K562 (cell line): ENCODE measurements around the gene BNC1. TPM values are rescaled to one million over a fixed set of nuclear protein-coding genes. Genes with fewer than 3 reads are reported as not detected.

Experiments
- ATAC-seq: fragments of 200-7000 bp; cut with Tn5 transposase; 3 replicates; pipeline ENCODE4 v1.9.1; 2020; ENCODE audit warnings: moderate library complexity
- BruUV-seq: library from RNA; stranded (reverse); fragments of 400-500 nt; replicated peaks from 2 replicates; lab custom pipeline; 2021; lab: Mats Ljungman, UMichigan
- CTCF ChIA-PET: fragments of 300-600 bp; formaldehyde crosslinking; extraction: SDS; loops from one replicate; lab custom pipeline; 2021; ENCODE audit warnings: low intra/inter-chr PET ratio; lab: Yijun Ruan, JAX
- POLR2A ChIA-PET: fragments of 300-600, 350-650 bp; sonication (Branson Sonifier 250); formaldehyde crosslinking; extraction: SDS; loops from one replicate; lab custom pipeline; 2021; ENCODE audit warnings: antibody characterized with exemption, inconsistent platforms; lab: Yijun Ruan, JAX
- DNase-seq, 4 experiments: peaks; one replicate each; pipeline versions ENCODE4 v3.0.0 to v3.0.0-alpha.2; 2011 to 2018; ENCODE audit warnings: low spot score in 3 of 4, mixed read lengths in 3 of 4; ENCODE audit errors: extremely low read depth in 1 of 4
- FAIRE-seq: peaks from 2 replicates; lab custom pipeline; 2011; peaks lifted over from hg19 to GRCh38; lab: Jason Lieb, UNC
- H2AFZ ChIP-seq: 2 replicates; pipeline ENCODE4 v1.6.0; 2011; ENCODE audit warnings: low read depth, low read length, control low read depth, inconsistent platforms
- H3K27ac ChIP-seq: fragments of 200-600 bp; 3 replicates; pipeline ENCODE4 v1.8.0; 2011; ENCODE audit warnings: low read depth, mild to moderate bottlenecking, control low read depth, inconsistent platforms, low read length, moderate library complexity, mixed read lengths; ENCODE audit errors: extremely low read depth
- H3K27me3 ChIP-seq, 2 experiments: fragments of 300-600 bp in 1 of 2; 2 replicates in 1 of 2; 3 replicates in 1 of 2; pipeline versions ENCODE4 v1.6.0 to v1.8.0; 2011; ENCODE audit warnings: inconsistent platforms in 2 of 2, low read length in 2 of 2, mild to moderate bottlenecking in 1 of 2, mixed read lengths in 1 of 2, moderate library complexity in 1 of 2; ENCODE audit not compliant: control insufficient read depth in 2 of 2, insufficient read depth in 2 of 2
- H3K36me3 ChIP-seq: fragments of 300-600 bp; 3 replicates; pipeline ENCODE4 v1.8.0; 2011; ENCODE audit warnings: mild to moderate bottlenecking, low read length, inconsistent platforms; ENCODE audit not compliant: control insufficient read depth, insufficient read depth
- H3K4me1 ChIP-seq, 2 experiments: fragments of 200-600 bp in 1 of 2; replicated peaks in 1 of 2; 2 replicates in 1 of 2; 3 replicates in 1 of 2; pipeline versions ENCODE4 v1.5.1 to v1.8.0; 2011; ENCODE audit warnings: inconsistent platforms in 2 of 2, low read length in 2 of 2, mild to moderate bottlenecking in 1 of 2, mixed read lengths in 1 of 2, moderate library complexity in 1 of 2; ENCODE audit not compliant: control insufficient read depth in 2 of 2, insufficient read depth in 2 of 2
- H3K4me2 ChIP-seq: 2 replicates; pipeline ENCODE4 v1.6.1; 2011; ENCODE audit warnings: low read length, control low read depth, inconsistent platforms, mixed read lengths; ENCODE audit not compliant: insufficient read depth
- H3K4me3 ChIP-seq: fragments of 200-600 bp; sonication (generic), shearing (Covaris generic); 2 replicates; pipeline ENCODE4 v1.5.1; 2016; ENCODE audit warnings: control low read depth, inconsistent platforms
- H3K79me2 ChIP-seq: fragments of 200-600 bp; 3 replicates; pipeline ENCODE4 v1.8.0; 2011; ENCODE audit warnings: low read length, inconsistent platforms; ENCODE audit not compliant: control insufficient read depth, insufficient read depth
- H3K9ac ChIP-seq, 2 experiments: 2 replicates each; pipeline versions ENCODE4 v1.6.0 to v1.6.1; 2011; ENCODE audit warnings: low read depth in 2 of 2, low read length in 2 of 2, control low read depth in 1 of 2, inconsistent platforms in 1 of 2, mild to moderate bottlenecking in 1 of 2, mixed read lengths in 1 of 2; ENCODE audit not compliant: insufficient read depth in 1 of 2
- H3K9me1 ChIP-seq: one replicate; pipeline ENCODE4 v1.6.0; 2011; ENCODE audit warnings: inconsistent platforms, mild to moderate bottlenecking, low read length, moderate library complexity; ENCODE audit not compliant: control insufficient read depth, insufficient read depth
- H3K9me3 ChIP-seq: replicated peaks from 2 replicates; pipeline ENCODE4 v1.5.1; 2011; ENCODE audit warnings: low read depth, low read length, inconsistent platforms; ENCODE audit not compliant: control insufficient read depth, insufficient read depth
- H4K20me1 ChIP-seq: replicated peaks from 2 replicates; pipeline ENCODE4 v1.6.1; 2011; ENCODE audit warnings: low read length, inconsistent platforms, mixed read lengths; ENCODE audit not compliant: control insufficient read depth, insufficient read depth
- BRCA1 ChIP-seq, 2 experiments: fragments of 450-650 bp in 1 of 2; sonication (generic) in 1 of 2; formaldehyde crosslinking in 1 of 2; IDR thresholded peaks; 2 replicates each; pipeline versions ENCODE4 v1.5.0 to v1.6.1; 2017 to 2020; ENCODE audit warnings: mild to moderate bottlenecking in 1 of 2, missing genetic modification reagents in 1 of 2
- CBFA2T3 ChIP-seq: fragments of 450-650 bp; IDR thresholded peaks from 2 replicates; pipeline ENCODE4 v1.6.1; 2017
- ETV6 ChIP-seq, 3 experiments: fragments of 150-350 bp in 1 of 3; sonication (generic) in 1 of 3; formaldehyde crosslinking in 1 of 3; IDR thresholded peaks; 2 replicates each; pipeline versions ENCODE4 v1.6.1 to v1.8.0; 2014 to 2022; ENCODE audit warnings: borderline replicate concordance in 2 of 3, low read depth in 2 of 3, antibody characterized with exemption in 1 of 3, low read length in 1 of 3, mild to moderate bottlenecking in 1 of 3, missing genetic modification reagents in 1 of 3
- TCF3 ChIP-seq: sonication (generic); formaldehyde crosslinking; IDR thresholded peaks from 2 replicates; pipeline ENCODE4 v1.4.0; 2020; ENCODE audit warnings: mild to moderate bottlenecking, missing genetic modification reagents
- ZNF263 ChIP-seq: sonication (generic); formaldehyde crosslinking; IDR thresholded peaks from 2 replicates; pipeline ENCODE4 v1.8.0; 2022; ENCODE audit warnings: mild to moderate bottlenecking, missing genetic modification reagents, borderline replicate concordance
- ZNF3 ChIP-seq: fragments of 250-450 bp; sonication (Bioruptor Pico); IDR thresholded peaks from 2 replicates; pipeline ENCODE4 v1.5.0; 2021; ENCODE audit warnings: mild to moderate bottlenecking, moderate library complexity
- ZNF586 ChIP-seq: fragments of 450-650 bp; formaldehyde crosslinking; conservative IDR thresholded peaks from 2 replicates; pipeline ENCODE4 v1.4.0; 2020; ENCODE audit warnings: mild to moderate bottlenecking, moderate library complexity
- WGBS: fragments of 100-300 bp; shearing (Covaris generic); methylation state at CpG from one replicate; pipeline ENCODE4 v1.1.6; 2016; ENCODE audit warnings: low coverage, mixed read lengths; ENCODE audit not compliant: insufficient coverage; ENCODE audit errors: missing lambda C conversion rate; 5-methylcytosine and 5-hydroxymethylcytosine counted together
- in situ Hi-C: fragments of 300-500 bp; cut with MboI; formaldehyde crosslinking; loops from 4 replicates; pipeline ENCODE4 v1.15.0; 2018; ENCODE audit warnings: inconsistent platforms, mixed read lengths
- intact Hi-C: fragments of 100-400 bp; cut with micrococcal nuclease; formaldehyde crosslinking; loops from 2 replicates; pipeline ENCODE4 v1.14.2; 2022
- polyA plus RNA-seq, 8 experiments: library from polyadenylated mRNA; depleted of rRNA in 4 of 8; stranded (reverse) in 5 of 8; unstranded in 3 of 8; fragments of >200 nt; fragmentation: Nextera tagmentation in 2 of 8; fragmentation: Illumina TruSeq in 1 of 8; extraction: Ambion mirVana in 2 of 8; extraction: Trizol in 1 of 8; gene quantifications; 2 replicates each; pipeline versions ENCODE4 v1.2.1 to v1.2.3, GENCODE V29; 2011 to 2014; ENCODE audit warnings: inconsistent platforms in 1 of 8, missing spikeins in 1 of 8
- total RNA-seq, 7 experiments: library from RNA; depleted of rRNA in 6 of 7; stranded (reverse); fragments of >200 nt in 6 of 7; fragmentation: Illumina TruSeq in 2 of 7; extraction: Trizol in 2 of 7; gene quantifications; 2 replicates each; pipeline versions ENCODE4 v1.2.1 to v1.2.3, GENCODE V29; 2011 to 2021; ENCODE audit warnings: low replicate concordance in 1 of 7
- TF ChIP-seq, protein P1 (sequence below), 3 experiments: fragments of 200-800 bp in 1 of 3; sonication (Bioruptor generic) in 1 of 3; sonication (generic) in 1 of 3; formaldehyde crosslinking in 1 of 3; IDR thresholded peaks; 2 replicates each; pipeline versions ENCODE4 v1.6.1 to v1.8.0; 2016 to 2022; ENCODE audit warnings: mild to moderate bottlenecking in 2 of 3, missing compliant biosample characterization in 2 of 3, missing genetic modification characterization in 2 of 3, missing genetic modification reagents in 1 of 3
- TF ChIP-seq, protein P2 (sequence below): fragments of 250-450 bp; sonication (Bioruptor Pico); IDR thresholded peaks from 2 replicates; pipeline ENCODE4 v1.5.0; 2021
- TF ChIP-seq, protein P3 (sequence below), 2 experiments: IDR thresholded peaks in 1 of 2; conservative IDR thresholded peaks in 1 of 2; 2 replicates each; pipeline ENCODE4 v1.6.1; 2016; ENCODE audit warnings: low read depth in 2 of 2, mild to moderate bottlenecking in 1 of 2, missing compliant biosample characterization in 1 of 2, missing genetic modification characterization in 1 of 2, moderate library complexity in 1 of 2
- TF ChIP-seq, protein P4 (sequence below): fragments of 450-650 bp; IDR thresholded peaks from 2 replicates; pipeline ENCODE4 v1.7.1; 2018; ENCODE audit warnings: mild to moderate bottlenecking, low read depth; ENCODE audit not compliant: partially characterized antibody

Gene BNC1
- total and polyA plus RNA-seq, 9 of the 15 experiments (the other 6 are each of a cell fraction or from before 2014, with no cell fraction given) = not detected

DNA sequence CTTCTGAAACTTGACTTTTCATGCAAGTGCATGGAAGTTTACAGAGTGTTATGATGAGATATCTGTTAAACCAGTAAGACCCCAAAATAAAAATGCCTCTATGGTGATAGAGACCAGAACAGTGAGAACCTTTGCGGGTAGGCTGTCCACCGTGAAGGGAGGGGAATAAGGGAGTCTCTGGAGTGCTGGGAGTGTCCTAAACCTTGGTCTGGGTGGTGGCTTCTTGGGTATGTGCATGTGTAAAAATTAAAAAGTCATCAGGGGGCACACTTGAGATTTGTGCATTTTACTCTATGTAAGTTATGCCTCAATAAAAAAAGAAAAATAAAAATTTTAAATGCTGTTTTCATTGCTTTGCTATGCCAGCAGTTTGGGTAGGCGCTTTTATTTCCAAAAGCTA, 38.2 kb upstream of the BNC1 start:
- Histone ChIP-seq H2AFZ (no peak overlapping the region), H3K9ac (no peak overlapping the region), H3K9me3 (no peaks in the 10 kb centered on the region), H3K79me2 (no peaks in the 10 kb centered on the region), H3K4me3 (no peak overlapping the region), H3K9me1 (no peaks in the 10 kb centered on the region), H3K4me1 (no peaks in the 10 kb centered on the region), H3K27ac (no peak overlapping the region), H3K4me2 (no peak overlapping the region), H4K20me1 (no peaks in the 10 kb centered on the region), H3K27me3 (peaks cover 0 to 15% of the 10 kb centered on the region in 2 experiments; a peak in 2 of 5 replicates), H3K36me3 (no peaks in the 10 kb centered on the region)
- 0% methylated on average over 3 of the region's 3 CpGs for WGBS
- no TSS peak for BruUV-seq
- POLR2A ChIA-PET = interaction anchor here (0.6 to 0.7 kb wide), 2 partner anchors 220 to 484 kb away, joined by 3 read pairs; no protein-coding TSS in a partner anchor
- DNase-seq = no peak
- in situ Hi-C loops = no loop called here
- CTCF ChIA-PET = no interaction called here
- ATAC-seq = no peak
- FAIRE-seq = no peak
- intact Hi-C loops = no loop called here
- TF ChIP-seq TCF3 (CRISPR knock-in tag) (no peak), ZNF3 (no peak), CBFA2T3 (no peak), ZNF586 (no peak), ZNF263 (no peak), ETV6 (IDR thresholded peaks at IDR 0.05; ENCODE audit: borderline replicate concordance in 1 of 2, low read depth in 2 of 2, low read length in 1 of 2) (no peak), ETV6 (CRISPR knock-in tag; IDR thresholded peaks at IDR 0.05; ENCODE audit: borderline replicate concordance) (no peak), BRCA1 (IDR thresholded peaks at IDR 0.05) (no peak), BRCA1 (CRISPR knock-in tag; IDR thresholded peaks at IDR 0.05) (no peak)
- TF ChIP-seq, protein P1, sequence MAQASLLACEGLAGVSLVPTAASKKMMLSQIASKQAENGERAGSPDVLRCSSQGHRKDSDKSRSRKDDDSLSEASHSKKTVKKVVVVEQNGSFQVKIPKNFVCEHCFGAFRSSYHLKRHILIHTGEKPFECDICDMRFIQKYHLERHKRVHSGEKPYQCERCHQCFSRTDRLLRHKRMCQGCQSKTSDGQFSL (CRISPR knock-in tag; IDR thresholded peaks at IDR 0.05) = no peak
- TF ChIP-seq, protein P1 (tag; IDR thresholded peaks at IDR 0.05) = no peak
- TF ChIP-seq, protein P2, sequence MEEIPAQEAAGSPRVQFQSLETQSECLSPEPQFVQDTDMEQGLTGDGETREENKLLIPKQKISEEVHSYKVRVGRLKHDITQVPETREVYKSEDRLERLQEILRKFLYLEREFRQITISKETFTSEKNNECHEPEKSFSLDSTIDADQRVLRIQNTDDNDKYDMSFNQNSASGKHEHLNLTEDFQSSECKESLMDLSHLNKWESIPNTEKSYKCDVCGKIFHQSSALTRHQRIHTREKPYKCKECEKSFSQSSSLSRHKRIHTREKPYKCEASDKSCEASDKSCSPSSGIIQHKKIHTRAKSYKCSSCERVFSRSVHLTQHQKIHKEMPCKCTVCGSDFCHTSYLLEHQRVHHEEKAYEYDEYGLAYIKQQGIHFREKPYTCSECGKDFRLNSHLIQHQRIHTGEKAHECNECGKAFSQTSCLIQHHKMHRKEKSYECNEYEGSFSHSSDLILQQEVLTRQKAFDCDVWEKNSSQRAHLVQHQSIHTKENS (CRISPR knock-in tag) = no peak
- TF ChIP-seq, protein P3, sequence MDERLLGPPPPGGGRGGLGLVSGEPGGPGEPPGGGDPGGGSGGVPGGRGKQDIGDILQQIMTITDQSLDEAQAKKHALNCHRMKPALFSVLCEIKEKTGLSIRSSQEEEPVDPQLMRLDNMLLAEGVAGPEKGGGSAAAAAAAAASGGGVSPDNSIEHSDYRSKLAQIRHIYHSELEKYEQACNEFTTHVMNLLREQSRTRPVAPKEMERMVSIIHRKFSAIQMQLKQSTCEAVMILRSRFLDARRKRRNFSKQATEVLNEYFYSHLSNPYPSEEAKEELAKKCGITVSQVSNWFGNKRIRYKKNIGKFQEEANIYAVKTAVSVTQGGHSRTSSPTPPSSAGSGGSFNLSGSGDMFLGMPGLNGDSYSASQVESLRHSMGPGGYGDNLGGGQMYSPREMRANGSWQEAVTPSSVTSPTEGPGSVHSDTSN (CRISPR knock-in tag; IDR thresholded peaks at IDR 0.05; ENCODE audit: low read depth) = no peak
- TF ChIP-seq, protein P3 (tag; conservative IDR thresholded peaks at IDR 0.05; ENCODE audit: low read depth) = no peak
- TF ChIP-seq, protein P4, sequence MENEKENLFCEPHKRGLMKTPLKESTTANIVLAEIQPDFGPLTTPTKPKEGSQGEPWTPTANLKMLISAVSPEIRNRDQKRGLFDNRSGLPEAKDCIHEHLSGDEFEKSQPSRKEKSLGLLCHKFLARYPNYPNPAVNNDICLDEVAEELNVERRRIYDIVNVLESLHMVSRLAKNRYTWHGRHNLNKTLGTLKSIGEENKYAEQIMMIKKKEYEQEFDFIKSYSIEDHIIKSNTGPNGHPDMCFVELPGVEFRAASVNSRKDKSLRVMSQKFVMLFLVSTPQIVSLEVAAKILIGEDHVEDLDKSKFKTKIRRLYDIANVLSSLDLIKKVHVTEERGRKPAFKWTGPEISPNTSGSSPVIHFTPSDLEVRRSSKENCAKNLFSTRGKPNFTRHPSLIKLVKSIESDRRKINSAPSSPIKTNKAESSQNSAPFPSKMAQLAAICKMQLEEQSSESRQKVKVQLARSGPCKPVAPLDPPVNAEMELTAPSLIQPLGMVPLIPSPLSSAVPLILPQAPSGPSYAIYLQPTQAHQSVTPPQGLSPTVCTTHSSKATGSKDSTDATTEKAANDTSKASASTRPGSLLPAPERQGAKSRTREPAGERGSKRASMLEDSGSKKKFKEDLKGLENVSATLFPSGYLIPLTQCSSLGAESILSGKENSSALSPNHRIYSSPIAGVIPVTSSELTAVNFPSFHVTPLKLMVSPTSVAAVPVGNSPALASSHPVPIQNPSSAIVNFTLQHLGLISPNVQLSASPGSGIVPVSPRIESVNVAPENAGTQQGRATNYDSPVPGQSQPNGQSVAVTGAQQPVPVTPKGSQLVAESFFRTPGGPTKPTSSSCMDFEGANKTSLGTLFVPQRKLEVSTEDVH = no peak
